Endothelial cell of umbilical vein (primary cell): ENCODE results near the gene NRG3. TPM values are rescaled to one million over a fixed set of nuclear protein-coding genes. Genes with fewer than 3 reads are reported as not detected.

Source experiments
- BruUV-seq: library from RNA; stranded (reverse); fragments of 400-500 nt; replicated peaks from 2 replicates; lab custom pipeline; 2021; lab: Mats Ljungman, UMichigan
- CTCF ChIA-PET: fragments of 300-600, 350-600 bp; sonication (Branson Sonifier 250); formaldehyde crosslinking; loops from one replicate; lab custom pipeline; 2021; ENCODE audit warnings: antibody characterized with exemption, inconsistent platforms; lab: Charles Lee
- POLR2A ChIA-PET: fragments of 300-600, 350-600 bp; sonication (Branson Sonifier 250); formaldehyde crosslinking; loops from one replicate; lab custom pipeline; 2021; ENCODE audit warnings: antibody characterized with exemption, inconsistent platforms; lab: Charles Lee
- DNase-seq: peaks from one replicate; pipeline ENCODE4 v3.0.0-alpha.2; 2011; ENCODE audit warnings: low read depth, low spot score
- FAIRE-seq: peaks from 2 replicates; lab custom pipeline; 2011; peaks lifted over from hg19 to GRCh38; lab: Jason Lieb, UNC
- H2AFZ ChIP-seq: 2 replicates; pipeline ENCODE4 v1.6.0; 2012; ENCODE audit warnings: low read depth, low read length, control low read depth, inconsistent platforms
- H3K27ac ChIP-seq: 2 replicates; pipeline ENCODE4 v1.5.1; 2011; ENCODE audit warnings: low read depth, mild to moderate bottlenecking, control low read depth, low read length, moderate library complexity; ENCODE audit not compliant: insufficient read depth
- H3K27me3 ChIP-seq, 2 experiments: 2 replicates each; pipeline versions ENCODE4 v1.6.0 to v1.6.1; 2011; ENCODE audit warnings: low read length in 2 of 2, mixed read lengths in 1 of 2; ENCODE audit not compliant: control insufficient read depth in 2 of 2, insufficient read depth in 2 of 2
- H3K36me3 ChIP-seq, 2 experiments: 2 replicates in 1 of 2; 3 replicates in 1 of 2; pipeline ENCODE4 v1.5.1; 2011; ENCODE audit warnings: low read length in 2 of 2, mild to moderate bottlenecking in 1 of 2, moderate library complexity in 1 of 2; ENCODE audit not compliant: control insufficient read depth in 2 of 2, insufficient read depth in 2 of 2; ENCODE audit errors: extremely low read depth in 1 of 2
- H3K4me1 ChIP-seq: 3 replicates; pipeline ENCODE4 v1.5.1; 2011; ENCODE audit warnings: mild to moderate bottlenecking, low read length; ENCODE audit not compliant: control insufficient read depth, insufficient read depth; ENCODE audit errors: extremely low read depth
- H3K4me2 ChIP-seq: 2 replicates; pipeline ENCODE4 v1.6.1; 2011; ENCODE audit warnings: low read length, control low read depth, mixed read lengths; ENCODE audit not compliant: insufficient read depth
- H3K4me3 ChIP-seq, 3 experiments: fragments of 200-600 bp in 1 of 3; sonication (generic), shearing (Covaris generic) in 1 of 3; replicated peaks in 1 of 3; 2 replicates each; pipeline ENCODE4 v1.5.1; 2011 to 2016; ENCODE audit warnings: control low read depth in 3 of 3, low read length in 3 of 3, mild to moderate bottlenecking in 2 of 3, inconsistent platforms in 1 of 3, low read depth in 1 of 3, moderate library complexity in 1 of 3; ENCODE audit not compliant: insufficient read depth in 1 of 3
- H3K79me2 ChIP-seq: 2 replicates; pipeline ENCODE4 v1.6.0; 2012; ENCODE audit warnings: low read length, inconsistent platforms; ENCODE audit not compliant: control insufficient read depth, insufficient read depth
- H3K9ac ChIP-seq: replicated peaks from 2 replicates; pipeline ENCODE3; 2011; ENCODE audit warnings: low read length, control low read depth; ENCODE audit not compliant: insufficient read depth; ENCODE audit errors: extremely low read depth
- H3K9me1 ChIP-seq: replicated peaks from 3 replicates; pipeline ENCODE4 v1.6.0; 2011; ENCODE audit warnings: mild to moderate bottlenecking, low read length; ENCODE audit not compliant: control insufficient read depth, insufficient read depth; ENCODE audit errors: extremely low read depth
- H3K9me3 ChIP-seq: replicated peaks from 2 replicates; pipeline ENCODE4 v1.5.1; 2012; ENCODE audit warnings: low read length, inconsistent platforms; ENCODE audit not compliant: control insufficient read depth, insufficient read depth
- H4K20me1 ChIP-seq: replicated peaks from 2 replicates; pipeline ENCODE3; 2011; ENCODE audit warnings: mild to moderate bottlenecking, low read length; ENCODE audit not compliant: control insufficient read depth, insufficient read depth; ENCODE audit errors: extremely low read depth
- MYC ChIP-seq: IDR thresholded peaks from one replicate; pipeline ENCODE4 v1.6.1; 2011; ENCODE audit warnings: mild to moderate bottlenecking, low read depth, low read length
- POLR2A ChIP-seq: IDR thresholded peaks from 2 replicates; pipeline ENCODE4 v1.6.1; 2012; ENCODE audit warnings: low read depth, mild to moderate bottlenecking, control low read depth, low read length
- dilution Hi-C: fragments of 300-500 bp; cut with MboI; formaldehyde crosslinking; loops from one replicate; pipeline ENCODE4 v1.15.0; 2019; ENCODE audit warnings: low sequenced_read_pairs; ENCODE audit not compliant: extremely low pct_ligation_motif_present
- intact Hi-C: fragments of 100-400 bp; cut with micrococcal nuclease; formaldehyde crosslinking; loops from one replicate; pipeline ENCODE4 v1.10.0; 2022
- polyA plus RNA-seq, 4 experiments: library from polyadenylated mRNA; depleted of rRNA in 3 of 4; stranded (reverse) in 3 of 4; unstranded in 1 of 4; fragments of >200 nt; gene quantifications; 2 replicates each; pipeline versions ENCODE4 v1.2.1 to v1.2.3, GENCODE V29; 2011 to 2012; ENCODE audit warnings: missing spikeins in 1 of 4
- total RNA-seq: library from RNA; stranded (reverse); gene quantifications from 2 replicates; pipeline ENCODE4 v1.2.3, GENCODE V29; 2021

NRG3 gene
- total and polyA plus RNA-seq, 2 donors (not counting 3 experiments of a cell fraction or from before 2014, with no cell fraction given): 1.9 to 3.9 TPM

GRCh38 chr10:82576093-82576492 lies 701.1 kb downstream of the NRG3 start:
- no peaks in the 10 kb centered on the region for H3K79me2 ChIP-seq
- DNase-seq: no peak
- no peak overlapping the region for H2AFZ ChIP-seq
- H3K9me3 ChIP-seq: no peaks in the 10 kb centered on the region
- no peak for TF ChIP-seq POLR2A
- intact Hi-C loops: no loop called here
- dilution Hi-C loops: no loop called here
- H3K36me3 ChIP-seq: no peaks in the 10 kb centered on the region
- no peak for FAIRE-seq
- no peak overlapping the region for H3K4me3 ChIP-seq
- CTCF ChIA-PET: no interaction called here
- H4K20me1 ChIP-seq: no peaks in the 10 kb centered on the region
- no peaks in the 10 kb centered on the region for H3K4me1 ChIP-seq
- no peak overlapping the region for H3K4me2 ChIP-seq
- POLR2A ChIA-PET: no interaction called here
- H3K27me3 ChIP-seq: no peaks in the 10 kb centered on the region
- H3K9me1 ChIP-seq: no peaks in the 10 kb centered on the region
- BruUV-seq: no TSS peak
- H3K9ac ChIP-seq: no peak overlapping the region
- H3K27ac ChIP-seq: no peak overlapping the region

GRCh38 chr10:82581940-82582339 lies 706.9 kb downstream of the NRG3 start:
- Histone ChIP-seq H3K9me1 (no peaks in the 10 kb centered on the region), H3K4me3 (no peak overlapping the region), H3K4me2 (no peak overlapping the region), H2AFZ (no peak overlapping the region), H3K27ac (no peak overlapping the region), H3K4me1 (no peaks in the 10 kb centered on the region), H3K9ac (no peak overlapping the region), H4K20me1 (no peaks in the 10 kb centered on the region), H3K27me3 (no peaks in the 10 kb centered on the region), H3K36me3 (no peaks in the 10 kb centered on the region), H3K79me2 (no peaks in the 10 kb centered on the region), H3K9me3 (no peaks in the 10 kb centered on the region)
- POLR2A ChIA-PET: no interaction called here
- FAIRE-seq: no peak
- no TSS peak for BruUV-seq
- TF ChIP-seq MYC: no peak
- no peak for DNase-seq
- CTCF ChIA-PET: no interaction called here
- dilution Hi-C loops: no loop called here
- intact Hi-C loops: no loop called here
